ENCODE data around the gene NTN1.

GRCh38 chr17:9213303-9213640 is 192.0 kb downstream of the NTN1 start:
- no peak for TF ChIP-seq EP300 (IDR thresholded peaks at IDR 0.05)
- TF ChIP-seq POLR2A (IDR thresholded peaks at IDR 0.05), result no peak

All from gastroesophageal sphincter (tissue), 2 donors.